GM12874 (cell line): ENCODE data around the gene PPARD.

Source experiments
- TF ChIP-seq, protein P1 (sequence below): IDR thresholded peaks from 2 replicates; pipeline ENCODE4 v1.5.1; 2011; ENCODE audit warnings: low read depth, mild to moderate bottlenecking, control low read depth, low read length, moderate library complexity; ENCODE audit not compliant: insufficient read depth

PPARD gene

DNA sequence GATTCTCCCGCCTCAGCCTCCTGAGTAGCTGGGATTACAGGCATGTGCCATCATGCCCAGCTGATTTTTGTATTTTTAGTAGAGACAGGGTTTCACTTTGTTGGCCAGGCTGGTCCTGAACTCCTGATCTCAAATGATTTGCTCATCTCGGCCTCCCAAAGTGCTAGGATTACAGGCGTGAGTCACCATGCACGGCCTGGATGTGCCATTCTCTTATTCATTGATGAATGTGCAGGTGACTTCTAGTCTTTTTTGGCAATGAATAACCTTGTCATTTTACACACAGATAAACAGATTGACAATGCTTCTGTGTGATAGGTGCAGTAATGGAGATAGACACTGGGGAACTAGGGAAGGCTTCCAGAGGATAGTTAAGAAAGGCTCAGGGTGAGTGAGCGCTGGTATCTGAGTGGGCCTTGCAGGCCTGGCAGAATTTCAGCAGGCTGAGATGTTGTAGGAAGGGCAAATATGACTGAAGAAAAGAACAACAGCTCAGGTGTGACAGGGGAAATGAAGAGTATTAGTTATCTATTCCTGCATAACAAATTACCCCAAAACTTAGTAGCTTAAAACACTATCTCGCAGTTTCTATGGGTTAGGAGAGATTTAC, 23.3 kb downstream of the PPARD start:
- TF ChIP-seq, protein P1, sequence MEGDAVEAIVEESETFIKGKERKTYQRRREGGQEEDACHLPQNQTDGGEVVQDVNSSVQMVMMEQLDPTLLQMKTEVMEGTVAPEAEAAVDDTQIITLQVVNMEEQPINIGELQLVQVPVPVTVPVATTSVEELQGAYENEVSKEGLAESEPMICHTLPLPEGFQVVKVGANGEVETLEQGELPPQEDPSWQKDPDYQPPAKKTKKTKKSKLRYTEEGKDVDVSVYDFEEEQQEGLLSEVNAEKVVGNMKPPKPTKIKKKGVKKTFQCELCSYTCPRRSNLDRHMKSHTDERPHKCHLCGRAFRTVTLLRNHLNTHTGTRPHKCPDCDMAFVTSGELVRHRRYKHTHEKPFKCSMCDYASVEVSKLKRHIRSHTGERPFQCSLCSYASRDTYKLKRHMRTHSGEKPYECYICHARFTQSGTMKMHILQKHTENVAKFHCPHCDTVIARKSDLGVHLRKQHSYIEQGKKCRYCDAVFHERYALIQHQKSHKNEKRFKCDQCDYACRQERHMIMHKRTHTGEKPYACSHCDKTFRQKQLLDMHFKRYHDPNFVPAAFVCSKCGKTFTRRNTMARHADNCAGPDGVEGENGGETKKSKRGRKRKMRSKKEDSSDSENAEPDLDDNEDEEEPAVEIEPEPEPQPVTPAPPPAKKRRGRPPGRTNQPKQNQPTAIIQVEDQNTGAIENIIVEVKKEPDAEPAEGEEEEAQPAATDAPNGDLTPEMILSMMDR = no peak

DNA sequence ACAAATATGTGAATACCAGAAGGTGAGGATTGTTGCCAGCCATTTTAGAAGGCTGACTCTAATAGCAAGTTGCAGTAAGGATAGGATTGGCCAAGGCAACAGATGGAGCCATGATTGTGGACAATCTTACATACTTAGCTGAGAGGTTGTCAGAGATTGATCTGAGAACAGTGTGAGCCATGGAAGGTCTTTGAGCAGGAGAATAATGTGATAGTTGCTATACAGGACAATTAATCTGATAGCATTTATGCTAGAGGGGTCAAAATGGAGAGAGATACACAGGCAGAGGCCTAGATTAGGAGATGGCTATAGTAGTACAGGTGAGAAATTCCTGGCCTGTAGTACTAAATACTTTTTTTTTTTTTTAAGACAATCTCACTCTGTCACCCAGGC, 23.8 kb downstream of the PPARD start:
- TF ChIP-seq, protein P1 = no peak

DNA sequence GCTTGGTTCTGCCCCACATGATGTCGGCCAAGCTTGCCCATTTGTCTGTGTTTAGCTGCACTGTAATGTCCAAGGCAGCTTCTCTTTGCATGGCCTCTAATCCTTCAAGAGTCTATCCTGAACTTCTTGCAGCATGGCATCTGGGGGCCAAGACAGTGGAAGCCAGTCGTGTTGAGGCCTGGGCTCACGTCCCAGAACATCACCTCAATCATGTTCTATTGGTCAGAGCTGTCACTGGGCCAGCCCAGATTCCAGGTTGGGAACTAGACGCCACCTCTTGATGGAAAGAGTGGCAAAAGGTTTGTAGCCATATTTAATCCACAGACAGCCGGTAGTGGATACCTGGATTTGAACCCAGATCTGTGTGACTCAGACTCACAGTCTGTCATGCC, 25.3 kb downstream of the PPARD start:
- TF ChIP-seq, protein P1 = no peak

DNA sequence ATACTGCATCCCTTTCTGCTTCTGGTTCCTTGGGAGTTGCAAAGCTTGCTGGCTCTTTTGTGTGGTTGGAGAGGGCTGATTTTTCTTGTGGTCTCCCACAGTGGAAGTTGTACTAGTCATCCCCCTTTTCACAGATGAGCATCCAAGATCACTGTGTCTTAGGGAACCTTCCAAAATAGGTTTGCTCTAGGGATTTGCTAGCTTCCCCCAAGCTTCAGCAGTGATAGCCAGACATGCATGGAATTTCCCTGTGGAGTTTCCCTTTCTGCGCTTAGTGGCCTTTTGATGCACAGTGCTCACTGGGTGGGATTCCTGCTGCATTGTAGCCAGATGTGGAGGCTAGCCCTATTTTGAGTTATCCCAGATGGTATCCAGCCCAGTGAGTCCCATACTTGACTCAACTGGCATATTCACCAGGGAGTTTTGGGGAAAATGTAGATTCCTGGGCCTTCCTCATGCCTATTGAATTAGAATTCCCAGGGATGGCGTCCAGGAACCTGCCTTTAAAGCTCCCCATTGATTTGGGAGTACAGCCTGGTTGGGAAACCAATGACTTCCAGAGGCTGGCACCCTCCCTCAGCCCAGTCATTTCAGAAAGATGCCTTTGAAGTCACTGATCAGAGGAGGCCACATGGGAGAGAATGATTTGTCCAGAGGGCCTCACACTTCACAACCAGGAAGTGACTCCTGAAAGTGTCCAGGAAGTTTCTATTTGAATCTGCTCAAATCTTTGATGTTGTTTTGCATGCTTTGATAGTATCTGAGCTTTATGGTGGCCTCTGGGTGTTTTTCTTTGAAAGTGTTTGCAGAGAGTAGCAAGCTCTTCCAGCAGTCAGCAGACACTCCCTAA, 25.9 kb downstream of the PPARD start:
- TF ChIP-seq, protein P1 = no peak

DNA sequence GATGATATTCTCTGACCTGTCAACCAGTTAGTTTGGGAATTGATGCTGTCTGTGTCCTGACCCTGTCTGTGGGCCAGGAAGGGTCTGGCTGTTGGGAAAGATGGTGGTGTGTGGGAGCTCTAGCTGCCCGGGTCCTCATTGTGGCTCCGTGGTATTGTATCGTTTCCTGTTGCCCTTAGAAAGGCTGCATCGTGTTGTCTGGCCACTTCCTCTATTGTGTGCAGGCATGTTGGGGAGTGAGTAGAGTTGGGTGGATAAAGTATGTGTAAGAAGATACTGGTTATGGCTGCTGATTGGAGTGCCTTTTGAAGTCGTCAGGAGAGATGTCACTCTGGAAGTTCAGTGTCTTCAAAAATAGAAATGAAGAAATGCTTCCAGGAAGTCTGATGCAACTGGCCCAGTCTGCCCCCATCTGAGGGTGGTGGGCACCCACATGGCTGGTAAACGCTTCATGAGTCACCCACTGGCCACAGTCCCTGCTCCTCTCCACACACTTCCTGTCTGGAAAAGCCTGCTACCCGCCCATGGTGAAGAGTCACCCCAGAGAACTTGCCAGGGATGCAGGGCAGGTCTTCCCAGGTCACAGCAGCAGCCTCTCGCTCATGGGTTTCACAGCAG, 27.9 kb downstream of the PPARD start:
- TF ChIP-seq, protein P1 = no peak

DNA sequence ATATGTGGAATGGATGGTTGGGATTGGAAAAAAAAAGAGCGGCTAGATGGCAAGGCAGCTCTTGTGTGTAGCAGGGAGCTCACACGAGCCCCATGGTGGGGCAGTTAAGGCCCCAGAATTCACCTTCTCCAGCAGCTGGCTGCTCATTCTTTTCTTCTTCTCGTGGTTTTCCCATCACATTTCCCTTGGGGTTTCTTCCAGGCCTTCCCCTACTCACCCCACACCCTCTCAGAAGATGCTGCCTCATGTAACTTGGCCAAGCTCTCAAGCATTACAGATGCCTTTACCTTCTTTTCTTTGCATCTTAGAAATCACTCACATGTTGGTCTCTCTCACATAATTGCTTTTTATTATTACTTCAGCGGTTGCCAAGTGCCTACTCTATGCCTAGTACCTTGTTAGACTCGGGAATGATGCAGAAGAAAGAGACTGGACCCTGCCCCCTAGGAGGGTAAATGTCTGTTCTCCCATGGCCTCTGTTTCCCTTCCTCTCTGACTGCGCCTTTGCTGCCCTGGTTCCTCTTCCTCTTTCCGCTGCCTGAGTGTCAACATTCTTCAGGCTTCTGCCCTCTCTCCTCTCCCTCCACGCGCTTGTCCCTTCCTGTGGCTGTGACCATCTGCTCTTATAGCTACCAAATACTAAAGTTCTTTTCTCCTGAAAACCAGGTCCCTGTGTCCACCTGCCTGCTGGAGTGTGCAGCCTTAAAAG, 28.6 kb downstream of the PPARD start:
- TF ChIP-seq, protein P1 = no peak
